OCI-LY1 (cell line): ENCODE measurements around the gene ANXA7.

Experiments used
- EZH2 ChIP-seq: fragments of 200-600 bp; sonication (generic), shearing (Covaris generic); IDR thresholded peaks from 2 replicates; pipeline ENCODE4 v1.8.0; 2017; ENCODE audit warnings: borderline replicate concordance, mixed run types, mild to moderate bottlenecking, antibody characterized with exemption, low read length, moderate library complexity, mixed read lengths
- TF ChIP-seq, protein P1 (sequence below): fragments of 200-600 bp; sonication (generic), shearing (Covaris generic); IDR thresholded peaks from 2 replicates; pipeline ENCODE4 v1.5.1; 2017; ENCODE audit warnings: mild to moderate bottlenecking, antibody characterized with exemption, low read length, moderate library complexity, mixed read lengths

DNA sequence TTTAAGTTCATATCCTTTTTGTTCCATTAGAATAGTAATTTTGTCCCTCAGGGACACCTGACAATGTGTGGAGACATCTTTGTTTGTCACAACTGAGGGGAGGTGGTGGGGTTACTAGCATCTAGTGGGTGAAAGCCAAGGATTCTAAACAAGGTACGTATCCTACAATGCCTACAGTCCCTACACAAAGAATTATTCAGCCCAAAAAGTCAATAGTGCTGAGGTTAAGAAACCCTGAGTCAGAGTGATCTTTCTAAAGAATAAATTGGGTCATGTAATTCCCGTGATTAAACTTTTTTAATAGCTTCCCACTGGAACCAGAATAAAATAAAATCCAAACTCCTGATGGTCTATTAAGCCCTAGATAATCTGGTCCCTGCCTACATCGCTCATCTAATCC lies 2.7 kb upstream of the ANXA7 start:
- TF ChIP-seq, protein P1, sequence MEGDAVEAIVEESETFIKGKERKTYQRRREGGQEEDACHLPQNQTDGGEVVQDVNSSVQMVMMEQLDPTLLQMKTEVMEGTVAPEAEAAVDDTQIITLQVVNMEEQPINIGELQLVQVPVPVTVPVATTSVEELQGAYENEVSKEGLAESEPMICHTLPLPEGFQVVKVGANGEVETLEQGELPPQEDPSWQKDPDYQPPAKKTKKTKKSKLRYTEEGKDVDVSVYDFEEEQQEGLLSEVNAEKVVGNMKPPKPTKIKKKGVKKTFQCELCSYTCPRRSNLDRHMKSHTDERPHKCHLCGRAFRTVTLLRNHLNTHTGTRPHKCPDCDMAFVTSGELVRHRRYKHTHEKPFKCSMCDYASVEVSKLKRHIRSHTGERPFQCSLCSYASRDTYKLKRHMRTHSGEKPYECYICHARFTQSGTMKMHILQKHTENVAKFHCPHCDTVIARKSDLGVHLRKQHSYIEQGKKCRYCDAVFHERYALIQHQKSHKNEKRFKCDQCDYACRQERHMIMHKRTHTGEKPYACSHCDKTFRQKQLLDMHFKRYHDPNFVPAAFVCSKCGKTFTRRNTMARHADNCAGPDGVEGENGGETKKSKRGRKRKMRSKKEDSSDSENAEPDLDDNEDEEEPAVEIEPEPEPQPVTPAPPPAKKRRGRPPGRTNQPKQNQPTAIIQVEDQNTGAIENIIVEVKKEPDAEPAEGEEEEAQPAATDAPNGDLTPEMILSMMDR = no peak
- TF ChIP-seq EZH2 = no peak
